Activated naive CD4-positive, alpha-beta T cell treated with anti-CD3 and anti-CD28 coated beads, Interleukin-2, amount 50 U/mL, for 72 hours (primary cell): ENCODE data around the gene INPP5A. TPM values are rescaled to one million over a fixed set of nuclear protein-coding genes. Genes with fewer than 3 reads are reported as not detected.

ENCODE experiments used
- ATAC-seq, 2 donors: fragments of 150-1000 bp; cut with Tn5 transposase; 2 replicates each; pipeline ENCODE4 v1.10.0; 2021; ENCODE audit warnings: mild to moderate bottlenecking in 2 of 2, moderate library complexity in 2 of 2
- DNase-seq, 2 donors: peaks; one replicate each; pipeline ENCODE4 v3.0.0; 2021 to 2022; ENCODE audit warnings: low spot score in 2 of 2
- H3K27ac Mint-ChIP-seq, 2 donors: one replicate each; pipeline ENCODE4 v1.8.0; 2022; ENCODE audit warnings: mild to moderate bottlenecking in 2 of 2, mixed read lengths in 2 of 2
- H3K36me3 Mint-ChIP-seq, 2 donors: one replicate each; pipeline ENCODE4 v1.8.0; 2022; ENCODE audit warnings: mixed read lengths in 2 of 2
- H3K9me3 Mint-ChIP-seq, 2 donors: one replicate each; pipeline ENCODE4 v1.8.0; 2022; ENCODE audit warnings: mixed read lengths in 2 of 2
- total RNA-seq, 2 donors: library from RNA; stranded (reverse); gene quantifications; one replicate each; pipeline ENCODE4 v1.2.3, GENCODE V29; 2022

Gene INPP5A
- total RNA-seq, 2 donors from 2014 or later, result 10.5 to 14.0 TPM

DNA sequence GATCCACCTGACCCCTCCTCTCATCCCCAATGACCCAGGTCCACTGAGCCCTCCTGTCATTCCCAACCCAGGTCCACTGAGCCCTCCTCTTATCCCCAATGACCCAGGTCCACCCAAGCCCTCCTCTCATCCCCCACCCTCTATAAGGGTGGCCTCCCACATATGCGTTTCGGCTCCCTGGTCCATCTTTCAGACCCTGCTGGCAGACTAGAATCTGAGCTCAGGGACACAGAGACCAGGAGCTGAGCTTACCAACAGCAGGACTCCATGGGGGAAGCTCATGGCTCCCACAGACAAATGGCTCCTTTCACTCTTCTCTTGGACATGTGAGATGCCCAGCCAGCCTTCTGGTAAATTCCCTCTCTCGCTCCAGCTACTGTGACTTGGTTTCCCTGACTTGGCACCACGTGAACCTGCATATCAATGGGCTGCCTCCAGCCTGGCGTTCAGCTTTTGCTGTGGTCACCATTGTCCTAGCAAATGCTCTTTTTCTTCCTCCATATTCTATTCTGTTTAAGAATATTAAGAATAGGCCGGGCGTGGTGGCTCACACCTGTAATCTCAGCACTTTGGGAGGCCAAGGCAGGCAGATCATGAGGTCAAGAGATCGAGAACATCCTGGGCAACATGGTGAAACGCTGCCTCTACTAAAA, 24.8 kb upstream of the INPP5A start:
- no peak overlapping the region for H3K27ac Mint-ChIP-seq
- H3K9me3 Mint-ChIP-seq, result peaks cover 0 to 4% of the 10 kb centered on the region in 2 donors
- peak in 1 of 2 donors; percentile 0 for DNase-seq
- ATAC-seq, result no peak
- H3K36me3 Mint-ChIP-seq, result no peaks in the 10 kb centered on the region

DNA sequence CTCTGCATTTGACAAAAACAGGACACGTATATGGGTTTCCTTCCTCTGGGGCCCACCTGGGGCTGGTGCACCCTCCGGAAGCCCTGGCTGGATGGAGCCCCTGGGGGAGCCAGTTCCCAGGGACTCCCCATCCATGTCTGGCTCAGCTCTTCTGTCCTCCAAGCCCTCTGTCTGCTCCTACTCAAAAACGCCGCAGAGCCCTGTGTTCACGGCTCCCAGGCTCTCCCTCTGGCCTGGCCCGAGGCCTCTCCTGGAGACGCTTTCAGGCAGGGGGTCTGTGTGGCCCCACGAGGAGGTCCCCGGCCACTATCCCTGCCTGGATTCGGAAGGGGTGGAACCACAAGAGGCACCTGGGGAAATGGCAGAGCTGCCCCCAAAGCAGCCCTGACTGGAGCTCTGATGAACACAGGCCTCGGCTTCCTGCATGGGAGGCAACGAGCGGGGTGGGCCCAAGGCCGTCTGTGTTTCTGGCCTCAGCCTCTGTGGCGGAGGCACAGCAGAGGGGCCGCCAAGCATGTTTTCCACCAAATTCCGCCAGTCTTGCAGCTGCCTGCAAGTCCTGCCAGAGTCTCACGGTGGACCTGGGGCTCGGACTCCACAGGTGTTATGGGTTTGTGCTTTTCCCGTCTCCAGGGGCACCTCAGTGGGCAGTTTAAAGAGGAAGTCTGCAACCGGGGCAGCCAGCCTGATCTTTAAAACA, 22.6 kb upstream of the INPP5A start:
- peaks cover 0 to 4% of the 10 kb centered on the region in 2 donors for H3K9me3 Mint-ChIP-seq
- no peak for ATAC-seq

DNA sequence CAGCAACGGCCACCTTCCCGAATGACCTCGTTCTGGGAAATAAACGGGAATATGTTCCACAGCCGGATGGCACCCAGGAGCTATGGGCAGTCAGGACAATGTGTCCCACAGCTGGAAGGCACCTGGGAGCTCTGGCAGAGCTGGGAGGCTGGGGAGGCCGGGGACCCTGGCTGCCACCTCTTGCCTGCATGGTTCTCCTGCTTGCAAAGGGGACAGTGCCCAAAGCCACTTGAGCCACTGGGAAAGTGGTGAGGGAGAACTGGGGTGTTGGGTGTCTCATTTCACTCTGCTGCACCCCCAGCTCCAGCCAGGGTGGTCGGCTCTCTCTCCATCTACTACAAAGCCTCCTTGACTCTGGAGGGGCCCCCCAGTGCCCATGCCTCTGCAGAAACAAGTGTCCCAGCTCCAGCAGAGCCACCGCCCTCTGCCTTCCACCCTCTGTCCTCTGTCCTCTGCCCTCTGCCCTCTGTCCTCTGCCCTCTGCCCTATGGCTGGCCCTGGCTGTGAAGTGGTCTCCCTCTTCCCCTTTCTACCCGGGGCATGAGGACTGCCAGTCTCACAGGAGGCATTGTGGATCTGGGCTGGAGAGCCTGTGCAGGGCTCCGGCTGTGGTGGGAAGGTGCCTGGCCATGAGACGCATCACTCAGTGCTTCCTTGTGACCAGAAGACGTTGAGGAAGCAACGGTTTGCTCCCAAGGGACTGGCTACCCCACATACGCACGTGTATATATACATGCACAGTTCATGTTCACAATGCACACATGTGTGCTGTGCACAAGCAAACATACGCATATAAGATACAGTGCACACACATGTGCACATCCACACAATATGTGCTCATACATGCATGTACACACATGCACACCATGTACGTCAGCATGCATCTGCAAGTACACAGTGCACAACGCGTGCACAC, 21.5 kb upstream of the INPP5A start:
- Mint-ChIP-seq H3K27ac (no peak overlapping the region), H3K36me3 (no peaks in the 10 kb centered on the region), H3K9me3 (peaks cover 0 to 4% of the 10 kb centered on the region in 2 donors)
- DNase-seq (no peak), ATAC-seq (no peak)

More for the DNA sequence above, 22.6 kb upstream of the INPP5A start:
- DNase-seq, result no peak
- H3K27ac Mint-ChIP-seq, result no peak overlapping the region
- no peaks in the 10 kb centered on the region for H3K36me3 Mint-ChIP-seq

DNA sequence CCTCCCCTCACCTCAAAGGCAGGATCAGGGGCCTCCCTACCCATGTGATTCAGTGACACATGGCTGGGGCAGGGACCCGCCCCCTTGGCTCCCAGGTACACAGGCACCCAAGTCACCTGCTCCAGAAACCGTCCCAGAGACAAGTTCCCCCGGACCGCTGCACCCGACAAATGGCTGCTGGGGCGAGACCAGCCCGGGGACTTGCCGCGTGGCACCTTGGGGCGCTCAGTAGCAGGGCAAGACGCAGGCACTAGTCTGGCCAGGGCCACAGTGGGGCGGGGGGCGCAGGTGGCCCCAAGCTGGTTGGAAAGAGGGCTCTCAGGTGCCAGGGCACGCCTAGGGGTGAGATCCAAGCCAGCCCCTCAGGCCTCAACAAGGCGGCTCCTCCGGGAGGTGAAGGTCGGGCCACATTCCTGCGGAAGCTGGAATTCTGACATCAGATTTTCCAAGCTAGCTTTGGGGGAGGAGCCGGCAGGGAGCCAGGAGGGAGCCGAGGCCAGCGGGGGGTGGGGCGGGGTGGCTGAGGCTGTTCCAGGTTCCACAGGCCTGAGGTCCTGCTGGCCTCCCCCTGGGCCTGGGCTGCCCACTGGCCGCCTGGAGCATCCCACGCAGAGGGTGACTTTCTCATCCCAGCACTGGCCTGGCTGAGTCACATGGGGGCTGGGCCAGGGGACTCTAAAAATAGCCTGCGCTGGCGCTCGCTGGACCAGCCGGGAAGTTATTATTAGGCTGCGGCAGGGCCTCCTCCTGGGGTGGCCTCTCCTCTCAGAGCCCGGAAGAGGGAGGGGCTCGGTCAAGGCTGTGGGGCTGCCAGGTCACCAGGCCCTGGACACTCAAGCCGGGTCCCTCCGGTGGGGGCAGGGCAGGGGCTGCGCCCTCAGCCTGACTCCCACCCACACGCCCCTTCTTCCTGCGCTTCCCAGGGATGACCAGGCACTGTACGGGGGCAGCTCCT, 20.5 kb upstream of the INPP5A start:
- no peak for ATAC-seq
- Mint-ChIP-seq H3K27ac (no peak overlapping the region), H3K9me3 (peaks cover 0 to 4% of the 10 kb centered on the region in 2 donors), H3K36me3 (no peaks in the 10 kb centered on the region)
- DNase-seq, result peak in 1 of 2 donors; percentile 41

DNA sequence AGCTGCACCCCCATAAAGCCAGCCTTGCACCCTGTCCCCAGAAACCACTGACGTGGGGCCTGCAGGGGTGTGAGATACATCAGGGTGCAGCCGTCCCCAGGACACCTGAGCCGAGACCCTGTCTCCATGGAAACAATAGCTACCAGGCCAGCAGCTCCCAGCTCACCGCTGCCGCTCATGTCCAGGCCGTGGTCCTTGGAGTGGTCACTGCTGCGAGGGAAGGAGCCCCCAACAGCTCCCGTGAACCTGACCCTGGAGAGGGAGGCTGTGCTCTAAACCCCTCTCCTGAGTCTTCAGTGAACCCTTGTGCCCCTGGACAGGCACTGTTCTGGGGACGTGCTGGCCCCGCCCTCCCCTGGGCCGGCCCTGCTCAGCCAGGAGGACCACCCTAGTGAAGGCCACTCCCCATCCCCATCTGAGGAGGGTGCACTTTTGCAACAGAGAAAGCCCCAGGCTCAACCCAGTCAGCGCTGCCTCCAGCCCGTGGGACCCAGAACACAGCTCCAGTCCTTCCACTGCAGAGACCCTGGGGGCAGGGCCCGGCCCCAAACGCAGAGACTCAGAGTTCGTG, 19.6 kb upstream of the INPP5A start:
- Mint-ChIP-seq H3K9me3 (peaks cover 0 to 1% of the 10 kb centered on the region in 2 donors), H3K27ac (no peak overlapping the region), H3K36me3 (no peaks in the 10 kb centered on the region)
- ATAC-seq, result no peak
- peak in 1 of 2 donors; percentile 35 for DNase-seq

DNA sequence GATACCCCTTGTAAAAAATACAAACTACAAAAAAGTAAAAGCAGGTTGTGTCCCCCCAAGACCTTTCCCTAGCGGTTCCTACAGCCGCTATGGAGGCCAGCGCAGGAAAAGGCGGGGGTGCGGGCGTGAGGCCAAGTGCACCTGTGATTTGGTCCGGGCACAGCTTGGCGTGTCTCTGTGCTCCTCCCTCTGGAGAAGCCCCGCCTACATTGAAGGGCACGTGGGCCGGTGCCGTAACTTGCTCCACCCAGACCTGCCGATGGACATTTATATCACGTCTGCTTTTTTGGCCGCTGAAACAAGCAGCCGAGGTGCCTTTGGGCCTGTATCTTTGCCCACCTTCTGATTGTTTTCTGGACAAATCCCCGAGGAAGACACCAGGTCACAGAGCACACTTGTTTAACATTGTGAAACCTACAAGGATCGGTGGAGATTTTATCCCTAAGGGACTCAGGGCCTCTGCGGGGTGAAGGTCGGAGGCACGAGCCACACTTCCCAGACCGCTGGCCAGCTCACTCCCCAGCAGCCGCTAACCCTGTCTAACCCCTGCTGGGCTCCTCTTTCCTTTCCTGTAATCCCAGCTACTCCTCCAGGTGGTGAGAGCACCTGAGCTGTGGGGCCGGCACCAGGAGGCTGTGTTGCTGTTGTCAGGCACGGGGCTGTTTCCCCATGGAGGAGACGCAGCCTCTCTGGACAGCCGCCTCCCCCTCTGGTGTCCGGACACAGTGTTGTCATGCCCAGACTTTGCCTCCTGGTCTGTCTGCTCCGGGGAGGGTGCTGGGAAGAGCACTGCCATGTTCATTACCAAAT, 18.8 kb upstream of the INPP5A start:
- peak in 1 of 2 donors; percentile 35 for DNase-seq
- H3K9me3 Mint-ChIP-seq, result no peaks in the 10 kb centered on the region
- no peaks in the 10 kb centered on the region for H3K36me3 Mint-ChIP-seq
- ATAC-seq, result peak in 1 of 2 donors; percentile 50
- H3K27ac Mint-ChIP-seq, result no peak overlapping the region

DNA sequence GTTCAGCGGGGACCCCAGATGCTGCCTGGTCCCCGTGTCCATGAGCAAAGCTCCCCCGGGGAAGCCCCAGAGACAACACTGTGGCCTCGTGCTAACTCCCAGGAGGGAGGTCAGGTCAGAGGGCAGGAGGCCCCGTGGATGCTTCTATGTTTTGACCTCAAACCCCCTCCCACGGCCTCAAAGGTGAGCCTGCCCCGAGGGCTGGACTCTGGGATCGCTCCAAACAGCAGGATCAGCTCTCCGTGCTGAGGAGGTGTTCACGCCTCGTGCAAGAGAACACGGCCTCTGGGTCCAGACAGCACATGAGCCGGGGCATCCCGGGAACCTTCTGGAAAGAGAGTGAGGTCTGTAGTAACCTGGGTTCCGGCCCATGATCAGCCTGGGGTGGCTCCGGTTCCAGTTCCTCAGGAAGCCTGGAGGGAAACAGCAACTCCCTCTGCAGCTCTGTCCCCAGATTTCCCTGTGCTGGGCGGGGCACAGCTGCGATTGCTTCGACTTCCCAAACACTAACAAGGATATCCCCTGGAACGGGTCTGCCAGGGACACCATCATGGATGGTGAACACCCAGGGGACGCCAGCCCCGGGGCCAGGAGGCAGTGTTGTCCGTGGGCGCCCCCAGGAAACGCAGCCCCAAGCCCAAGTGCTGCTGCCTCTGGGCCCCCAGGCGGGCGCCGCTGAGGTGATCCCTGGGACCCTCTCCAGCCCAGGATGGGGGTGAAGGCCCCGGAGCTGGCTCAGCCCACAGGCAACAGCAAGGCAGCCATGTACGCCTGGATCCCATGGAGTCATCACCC, 18.0 kb upstream of the INPP5A start:
- DNase-seq (peak in 1 of 2 donors; percentile 48), ATAC-seq (no peak)
- no peaks in the 10 kb centered on the region for H3K9me3 Mint-ChIP-seq

DNA sequence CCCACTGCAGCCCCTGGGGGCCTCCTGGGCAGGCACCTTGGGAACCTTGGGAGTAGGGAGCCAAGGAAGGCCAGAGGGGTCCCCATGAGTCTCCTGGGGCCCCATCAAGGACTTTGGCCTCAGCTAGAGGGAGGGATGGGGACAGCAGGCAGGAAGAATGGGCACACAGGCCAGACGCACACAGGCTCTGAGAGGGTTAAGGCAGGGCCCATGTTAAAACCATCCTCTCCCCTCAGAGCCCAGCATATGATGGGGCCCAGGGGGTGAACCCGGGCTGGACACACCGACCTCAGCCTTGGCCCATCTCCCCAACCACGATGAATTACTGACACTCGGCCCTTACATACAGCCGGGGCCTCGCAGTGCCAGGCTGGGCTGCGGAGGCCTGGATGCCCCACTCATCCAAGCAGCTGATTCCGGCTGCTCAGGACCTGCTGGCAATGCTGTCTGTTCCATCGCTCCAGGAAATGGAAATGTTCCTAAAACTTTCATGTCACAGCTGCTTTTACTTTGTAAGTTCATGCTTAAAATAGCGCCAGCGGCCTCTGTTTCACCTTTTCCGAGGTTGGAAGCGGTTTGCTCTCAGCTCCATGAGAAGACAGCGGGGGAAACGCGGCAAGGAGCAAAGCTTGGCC, 17.3 kb upstream of the INPP5A start:
- ATAC-seq (no peak), DNase-seq (peak in 1 of 2 donors; percentile 30)
- Mint-ChIP-seq H3K27ac (no peak overlapping the region), H3K9me3 (no peaks in the 10 kb centered on the region), H3K36me3 (no peaks in the 10 kb centered on the region)

More for the DNA sequence above, 18.0 kb upstream of the INPP5A start:
- H3K36me3 Mint-ChIP-seq, result no peaks in the 10 kb centered on the region
- no peak overlapping the region for H3K27ac Mint-ChIP-seq

DNA sequence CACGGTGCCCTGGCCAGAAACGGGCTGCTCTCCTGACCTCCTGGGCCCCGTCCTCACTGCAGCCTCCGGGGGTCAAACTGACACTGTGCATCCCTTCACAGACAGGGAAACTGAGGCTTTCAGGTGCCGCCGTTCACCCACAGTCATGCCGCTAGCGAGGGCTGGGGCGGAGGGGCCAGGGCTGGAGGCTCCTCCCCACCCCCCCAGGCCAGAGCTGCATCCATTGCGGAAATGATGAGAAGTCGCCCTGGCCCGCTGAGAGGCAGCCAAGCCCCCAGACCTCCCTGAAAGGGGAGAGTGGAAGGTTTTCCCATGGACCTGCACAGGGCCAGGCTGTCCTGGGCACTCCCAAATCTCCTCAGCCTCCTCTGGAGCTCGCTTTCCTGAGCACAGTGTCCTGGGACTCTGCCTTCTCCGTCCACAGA, 16.5 kb upstream of the INPP5A start:
- Mint-ChIP-seq H3K36me3 (no peaks in the 10 kb centered on the region), H3K27ac (no peak overlapping the region), H3K9me3 (no peaks in the 10 kb centered on the region)
- peak in 1 of 2 donors; percentile 31 for DNase-seq
- no peak for ATAC-seq

DNA sequence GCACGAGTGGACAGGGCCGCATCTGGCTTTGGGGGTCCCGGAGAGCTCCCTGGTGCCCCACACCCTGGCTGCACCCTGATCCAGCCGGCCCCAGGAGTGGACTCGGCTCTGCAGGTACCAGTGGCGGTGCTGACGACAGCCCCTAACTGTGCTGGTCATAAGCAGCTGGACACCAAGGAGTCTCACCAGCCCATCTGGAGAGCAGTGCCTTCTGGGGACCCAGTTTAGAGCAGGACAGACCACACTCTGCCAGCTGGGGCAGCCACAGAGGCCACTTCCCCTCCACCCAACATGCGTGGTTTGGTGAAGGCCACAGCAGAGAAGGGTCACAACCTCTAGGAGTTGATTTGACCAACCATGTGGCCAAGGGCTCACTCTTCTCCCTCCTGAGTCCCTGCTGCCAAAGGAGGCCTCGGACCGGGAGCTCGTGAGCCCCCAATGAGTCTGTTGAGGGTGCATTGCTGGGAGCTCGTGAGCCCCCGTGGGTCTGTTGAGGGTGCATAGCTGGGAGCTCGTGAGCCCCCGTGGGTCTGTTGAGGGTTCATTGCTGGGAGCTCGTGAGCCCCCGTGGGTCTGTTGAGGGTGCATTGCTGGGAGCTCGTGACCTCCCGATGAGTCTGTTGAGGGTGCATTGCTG, 16.0 kb upstream of the INPP5A start:
- Mint-ChIP-seq H3K27ac (peak overlapping the region in 1 of 2 donors; percentile 60), H3K36me3 (no peaks in the 10 kb centered on the region), H3K9me3 (no peaks in the 10 kb centered on the region)
- no peak for ATAC-seq
- peak in 1 of 2 donors; percentile 52 for DNase-seq

DNA sequence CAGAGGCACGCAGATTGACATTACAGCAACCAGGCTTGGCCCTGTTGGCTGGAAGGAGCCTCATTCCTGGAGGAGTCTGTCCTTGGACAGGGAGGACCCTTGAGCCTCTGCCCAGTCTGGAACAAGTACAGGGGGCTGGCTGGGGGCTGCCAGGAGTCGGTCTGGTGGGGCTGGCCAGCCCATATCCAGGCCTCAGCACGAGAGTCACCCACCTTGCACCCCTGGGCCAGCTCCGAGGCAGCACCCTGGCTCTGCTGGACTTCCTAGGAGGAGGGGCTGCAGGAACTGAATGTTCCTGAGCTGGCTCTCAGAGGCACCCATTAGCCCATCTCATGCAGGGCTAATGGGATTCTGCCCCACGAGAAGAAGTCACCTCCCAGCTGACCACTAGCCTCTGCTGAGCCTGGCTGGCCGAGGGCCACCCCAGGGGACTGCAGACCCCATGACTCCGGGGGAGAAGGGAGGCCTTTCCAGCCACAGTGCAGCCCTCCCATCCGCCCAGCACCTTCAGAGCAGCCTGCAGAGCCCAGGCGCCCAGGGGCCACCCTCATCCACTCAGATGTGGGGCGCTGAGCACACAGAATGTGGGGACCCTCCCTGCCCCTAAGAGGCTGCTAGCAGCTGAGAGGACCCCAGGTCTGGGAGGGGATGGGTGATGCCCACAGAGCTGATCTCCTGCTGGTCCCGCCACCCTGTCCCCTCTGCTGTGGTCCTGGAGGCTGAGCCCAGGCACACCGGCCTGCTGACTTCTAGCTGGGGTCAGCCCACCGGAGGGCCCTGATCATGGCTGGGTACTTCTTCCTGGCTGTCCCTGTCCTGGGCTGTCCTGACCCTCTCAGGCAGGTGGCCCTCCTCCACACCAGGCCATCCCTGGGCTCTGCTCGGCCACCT, 14.8 kb upstream of the INPP5A start:
- no peak for ATAC-seq
- H3K27ac Mint-ChIP-seq, result no peak overlapping the region
- no peaks in the 10 kb centered on the region for H3K9me3 Mint-ChIP-seq
- DNase-seq, result peak in 1 of 2 donors; percentile 51
- H3K36me3 Mint-ChIP-seq, result no peaks in the 10 kb centered on the region

DNA sequence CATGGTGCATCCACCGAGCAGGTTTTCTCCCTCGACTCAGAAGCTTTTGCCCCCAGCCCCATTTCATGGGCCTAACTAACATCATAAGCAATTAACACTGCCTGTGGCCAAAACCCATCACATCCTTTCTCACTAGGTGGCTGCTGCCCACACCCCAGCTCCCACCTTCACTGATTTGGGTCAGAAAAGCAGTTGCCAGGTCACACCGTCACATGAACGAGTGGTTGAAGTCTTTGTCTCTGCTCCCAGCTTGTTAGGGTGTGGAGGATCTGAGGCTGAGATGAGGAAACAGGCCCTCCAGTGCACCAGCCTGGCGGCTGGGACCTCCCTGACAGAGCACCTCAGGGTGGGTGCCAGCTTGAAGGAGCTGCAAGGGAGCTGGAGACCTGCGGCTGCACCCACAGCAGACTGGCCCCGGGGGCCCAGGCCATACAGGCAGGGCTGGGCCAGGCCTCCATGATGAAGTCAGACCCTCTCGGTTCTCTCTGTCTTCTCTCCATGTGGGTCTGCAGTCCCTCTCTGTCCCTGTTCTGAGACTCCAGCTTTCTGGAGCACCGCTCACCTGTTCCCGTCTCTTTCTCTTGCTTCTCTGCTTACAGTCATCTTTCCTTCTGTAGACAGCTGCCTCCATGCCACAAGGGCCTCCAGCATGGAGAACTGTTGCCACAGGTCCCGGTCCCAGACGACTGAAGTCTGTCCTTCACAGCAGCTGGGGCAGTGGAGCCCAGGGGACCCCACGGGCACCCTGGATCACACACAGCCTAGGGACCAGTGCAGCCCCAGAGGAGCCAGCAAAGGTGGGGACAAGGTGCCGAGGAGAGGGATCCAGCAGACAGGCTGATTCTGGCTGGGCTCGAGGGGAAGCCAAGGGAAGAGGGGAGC, 13.8 kb upstream of the INPP5A start:
- DNase-seq, result peak in 1 of 2 donors; percentile 35
- ATAC-seq, result no peak
- Mint-ChIP-seq H3K36me3 (no peaks in the 10 kb centered on the region), H3K27ac (peak overlapping the region in 1 of 2 donors; percentile 19), H3K9me3 (no peaks in the 10 kb centered on the region)
